ENCODE measurements around the gene PARP4. TPM values are rescaled to one million over a fixed set of nuclear protein-coding genes. Genes with fewer than 3 reads are reported as not detected.
"Not testable (repeated sequence)": the region's sequence is repeated elsewhere in the genome, so short reads cannot be mapped to it uniquely, and the experiment has no call there.

PARP4 gene
- total RNA-seq, 2 experiments from 2014 or later = 34.4 to 48.5 TPM

DNA sequence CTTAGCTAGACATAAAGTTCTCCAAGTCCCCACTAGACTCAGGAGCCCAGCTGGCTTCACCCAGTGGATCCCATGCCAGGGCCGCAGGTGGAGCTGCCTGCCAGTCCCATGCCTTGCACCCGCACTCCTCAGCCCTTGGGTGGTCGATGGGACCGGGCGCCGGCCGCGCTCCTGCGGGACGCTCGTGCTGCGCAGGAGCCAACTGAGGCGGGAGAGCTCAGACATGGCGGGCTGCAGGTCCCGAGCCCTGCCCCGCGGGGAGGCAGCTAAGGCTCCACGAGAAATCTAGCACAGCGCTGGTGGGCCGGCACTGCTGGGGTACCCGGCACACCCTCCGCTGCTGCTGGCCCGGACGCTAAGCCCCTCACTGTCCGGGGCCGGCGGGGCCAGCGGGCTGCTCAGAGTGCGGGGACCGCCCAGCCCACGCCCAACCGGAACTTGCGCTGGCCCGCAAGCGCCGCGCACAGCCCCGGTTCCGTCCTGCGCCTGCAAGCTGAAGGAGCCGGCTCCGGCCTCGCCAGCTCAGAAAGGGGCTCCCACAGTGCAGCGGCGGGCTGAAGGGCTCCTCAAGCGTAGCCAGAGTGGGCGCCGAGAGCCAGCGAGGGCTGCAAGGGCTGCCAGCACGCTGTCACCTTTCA, 5.8 kb downstream of the PARP4 start:
- DNase-seq (ENCODE audit: low spot score) = no peak
- intact Hi-C loops (cut with micrococcal nuclease; ENCODE audit: unreplicated experiment) = no loop called here
- TF ChIP-seq, protein P1, sequence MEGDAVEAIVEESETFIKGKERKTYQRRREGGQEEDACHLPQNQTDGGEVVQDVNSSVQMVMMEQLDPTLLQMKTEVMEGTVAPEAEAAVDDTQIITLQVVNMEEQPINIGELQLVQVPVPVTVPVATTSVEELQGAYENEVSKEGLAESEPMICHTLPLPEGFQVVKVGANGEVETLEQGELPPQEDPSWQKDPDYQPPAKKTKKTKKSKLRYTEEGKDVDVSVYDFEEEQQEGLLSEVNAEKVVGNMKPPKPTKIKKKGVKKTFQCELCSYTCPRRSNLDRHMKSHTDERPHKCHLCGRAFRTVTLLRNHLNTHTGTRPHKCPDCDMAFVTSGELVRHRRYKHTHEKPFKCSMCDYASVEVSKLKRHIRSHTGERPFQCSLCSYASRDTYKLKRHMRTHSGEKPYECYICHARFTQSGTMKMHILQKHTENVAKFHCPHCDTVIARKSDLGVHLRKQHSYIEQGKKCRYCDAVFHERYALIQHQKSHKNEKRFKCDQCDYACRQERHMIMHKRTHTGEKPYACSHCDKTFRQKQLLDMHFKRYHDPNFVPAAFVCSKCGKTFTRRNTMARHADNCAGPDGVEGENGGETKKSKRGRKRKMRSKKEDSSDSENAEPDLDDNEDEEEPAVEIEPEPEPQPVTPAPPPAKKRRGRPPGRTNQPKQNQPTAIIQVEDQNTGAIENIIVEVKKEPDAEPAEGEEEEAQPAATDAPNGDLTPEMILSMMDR (conservative IDR thresholded peaks at IDR 0.05; ENCODE audit: low read length) = no peak
- no peak for TF ChIP-seq EZH2phosphoT487 (IDR thresholded peaks at IDR 0.05; ENCODE audit: borderline replicate concordance, low read depth, low read length)
- H3K4me2 ChIP-seq (ENCODE audit: low read length) = no peak overlapping the region
- no peak overlapping the region for H3K27ac ChIP-seq (ENCODE audit: low read depth, low read length, poor library complexity, severe bottlenecking)
- POLR2A ChIA-PET = interaction anchor here (1.0 kb wide), 1 partner anchor 196 kb away, joined by 3 read pairs; no protein-coding TSS in a partner anchor
- no peak overlapping the region for H2AFZ ChIP-seq (ENCODE audit: low read length)
- H3K4me1 ChIP-seq (ENCODE audit: insufficient read depth, low read length, poor library complexity, severe bottlenecking) = peaks cover 7% of the 10 kb centered on the region
- no peaks in the 10 kb centered on the region for H3K9me3 ChIP-seq (ENCODE audit: low read length)
- CTCF ChIA-PET (ENCODE audit: unreplicated experiment) = no interaction called here
- no peak overlapping the region for H3K4me3 ChIP-seq (ENCODE audit: low read depth, low read length, poor library complexity, severe bottlenecking)
- peaks cover 67% of the 10 kb centered on the region for H3K36me3 ChIP-seq (ENCODE audit: insufficient read depth, low read length)
- H3K9me2 ChIP-seq (ENCODE audit: insufficient read depth, low read length) = no peaks in the 10 kb centered on the region
- H3K79me2 ChIP-seq (ENCODE audit: insufficient read depth, low read depth, low read length) = peaks cover 48% of the 10 kb centered on the region
- BruUV-seq (replicated peaks) = no TSS peak
- no peaks in the 10 kb centered on the region for H4K20me1 ChIP-seq (ENCODE audit: insufficient read depth, low read length)

DNA sequence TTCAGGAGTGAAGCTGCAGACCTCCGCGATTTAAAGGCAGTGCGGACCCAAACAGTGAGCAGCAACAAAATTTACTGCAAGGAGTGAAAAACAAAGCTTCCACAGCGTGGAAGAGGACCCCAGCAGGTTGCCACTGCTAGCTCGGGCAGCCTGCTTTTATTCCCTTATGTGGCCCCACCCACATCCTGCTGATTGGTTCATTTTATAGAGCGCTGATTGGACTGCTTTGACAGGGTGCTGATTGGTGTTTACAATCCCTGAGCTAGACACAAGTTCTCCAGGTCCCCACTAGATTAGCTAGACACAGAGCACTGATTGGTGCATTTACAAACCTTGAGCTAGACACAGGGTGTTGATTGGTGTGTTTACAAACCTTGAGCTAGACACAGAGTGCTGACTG, 6.3 kb downstream of the PARP4 start:
- POLR2A ChIA-PET = interaction anchor here (1.0 kb wide), 1 partner anchor 196 kb away, joined by 3 read pairs; no protein-coding TSS in a partner anchor
- DNase-seq (ENCODE audit: low spot score); H3K9me2 ChIP-seq (ENCODE audit: insufficient read depth, low read length); H3K27ac ChIP-seq (ENCODE audit: low read depth, low read length, poor library complexity, severe bottlenecking); H3K4me2 ChIP-seq (ENCODE audit: low read length); H2AFZ ChIP-seq (ENCODE audit: low read length); intact Hi-C loops (cut with micrococcal nuclease; ENCODE audit: unreplicated experiment); H4K20me1 ChIP-seq (ENCODE audit: insufficient read depth, low read length); H3K4me1 ChIP-seq (ENCODE audit: insufficient read depth, low read length, poor library complexity, severe bottlenecking); H3K4me3 ChIP-seq (ENCODE audit: low read depth, low read length, poor library complexity, severe bottlenecking); BruUV-seq (replicated peaks); H3K9me3 ChIP-seq (ENCODE audit: low read length); CTCF ChIA-PET (ENCODE audit: unreplicated experiment): not testable (repeated sequence)
- H3K36me3 ChIP-seq (ENCODE audit: insufficient read depth, low read length) = peaks cover 72% of the 10 kb centered on the region
- peaks cover 43% of the 10 kb centered on the region for H3K79me2 ChIP-seq (ENCODE audit: insufficient read depth, low read depth, low read length)

DNA sequence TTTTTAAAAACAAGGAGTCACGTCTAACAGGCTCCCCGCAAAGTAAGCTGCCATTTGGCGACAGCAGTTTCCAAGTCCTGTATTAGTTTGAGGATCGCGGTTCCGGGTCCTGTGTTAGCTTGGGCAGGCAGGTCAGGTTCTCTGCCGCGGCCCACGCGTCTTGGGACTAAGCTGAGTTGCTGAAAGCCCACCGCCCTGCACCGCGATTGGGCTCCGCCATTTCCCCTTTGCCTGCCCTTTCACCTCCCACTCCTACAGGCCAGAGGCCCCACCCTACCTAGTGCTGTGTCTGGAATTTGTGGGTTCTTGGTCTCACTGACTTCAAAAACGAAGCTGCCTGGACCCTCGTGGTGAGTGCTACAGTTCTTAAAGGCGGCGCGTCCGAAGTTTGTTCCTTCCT, 6.8 kb downstream of the PARP4 start:
- H3K9me2 ChIP-seq (ENCODE audit: insufficient read depth, low read length) = no peaks in the 10 kb centered on the region
- H3K9me3 ChIP-seq (ENCODE audit: low read length) = no peaks in the 10 kb centered on the region
- no peaks in the 10 kb centered on the region; the same call in 1 of the 2 replicates for H4K20me1 ChIP-seq (ENCODE audit: insufficient read depth, low read length)
- TF ChIP-seq, protein P1 (conservative IDR thresholded peaks at IDR 0.05; ENCODE audit: low read length) = no peak
- TF ChIP-seq EZH2phosphoT487 (IDR thresholded peaks at IDR 0.05; ENCODE audit: borderline replicate concordance, low read depth, low read length) = no peak
- intact Hi-C loops (cut with micrococcal nuclease; ENCODE audit: unreplicated experiment) = no loop called here
- H2AFZ ChIP-seq (ENCODE audit: low read length) = no peak overlapping the region
- H3K4me1 ChIP-seq (ENCODE audit: insufficient read depth, low read length, poor library complexity, severe bottlenecking) = peaks cover 5% of the 10 kb centered on the region
- DNase-seq (ENCODE audit: low spot score) = no peak
- peaks cover 77% of the 10 kb centered on the region for H3K36me3 ChIP-seq (ENCODE audit: insufficient read depth, low read length)
- H3K27ac ChIP-seq (ENCODE audit: low read depth, low read length, poor library complexity, severe bottlenecking) = no peak overlapping the region
- H3K4me2 ChIP-seq (ENCODE audit: low read length) = no peak overlapping the region
- ChIA-PET CTCF (ENCODE audit: unreplicated experiment) (no interaction called here), POLR2A (no interaction called here)
- no TSS peak for BruUV-seq (replicated peaks)
- no peak overlapping the region for H3K4me3 ChIP-seq (ENCODE audit: low read depth, low read length, poor library complexity, severe bottlenecking)
- peaks cover 37% of the 10 kb centered on the region for H3K79me2 ChIP-seq (ENCODE audit: insufficient read depth, low read depth, low read length)

Measured in OCI-LY7 (cell line).